ENCODE results near the gene IFNW1.
"Not testable (repeated sequence)": the region's sequence is repeated elsewhere in the genome, so short reads cannot be mapped to it uniquely, and the experiment has no call there.

IFNW1 gene

GRCh38 chr9:21171351-21171750, 29.7 kb upstream of the IFNW1 start:
- TF ChIP-seq, protein P1, sequence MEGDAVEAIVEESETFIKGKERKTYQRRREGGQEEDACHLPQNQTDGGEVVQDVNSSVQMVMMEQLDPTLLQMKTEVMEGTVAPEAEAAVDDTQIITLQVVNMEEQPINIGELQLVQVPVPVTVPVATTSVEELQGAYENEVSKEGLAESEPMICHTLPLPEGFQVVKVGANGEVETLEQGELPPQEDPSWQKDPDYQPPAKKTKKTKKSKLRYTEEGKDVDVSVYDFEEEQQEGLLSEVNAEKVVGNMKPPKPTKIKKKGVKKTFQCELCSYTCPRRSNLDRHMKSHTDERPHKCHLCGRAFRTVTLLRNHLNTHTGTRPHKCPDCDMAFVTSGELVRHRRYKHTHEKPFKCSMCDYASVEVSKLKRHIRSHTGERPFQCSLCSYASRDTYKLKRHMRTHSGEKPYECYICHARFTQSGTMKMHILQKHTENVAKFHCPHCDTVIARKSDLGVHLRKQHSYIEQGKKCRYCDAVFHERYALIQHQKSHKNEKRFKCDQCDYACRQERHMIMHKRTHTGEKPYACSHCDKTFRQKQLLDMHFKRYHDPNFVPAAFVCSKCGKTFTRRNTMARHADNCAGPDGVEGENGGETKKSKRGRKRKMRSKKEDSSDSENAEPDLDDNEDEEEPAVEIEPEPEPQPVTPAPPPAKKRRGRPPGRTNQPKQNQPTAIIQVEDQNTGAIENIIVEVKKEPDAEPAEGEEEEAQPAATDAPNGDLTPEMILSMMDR (IDR thresholded peaks at IDR 0.05), result no peak
- H3K27ac ChIP-seq, result no peak overlapping the region
- H3K36me3 ChIP-seq (ENCODE audit: control insufficient read depth, insufficient read depth, low read length), result no peaks in the 10 kb centered on the region
- no peak overlapping the region for H3K9ac ChIP-seq
- no peaks in the 10 kb centered on the region for H3K27me3 ChIP-seq (ENCODE audit: control insufficient read depth, insufficient read depth, low read length)
- no peaks in the 10 kb centered on the region for H3K4me1 ChIP-seq
- no peaks in the 10 kb centered on the region for H3K79me2 ChIP-seq
- no peak overlapping the region for H2AFZ ChIP-seq
- H3K4me3 ChIP-seq (ENCODE audit: low read depth, low read length), result no peak overlapping the region
- H3K4me2 ChIP-seq (ENCODE audit: low read length), result no peak overlapping the region
- H3K9me3 ChIP-seq (ENCODE audit: control insufficient read depth, low read length), result no peaks in the 10 kb centered on the region

DNA sequence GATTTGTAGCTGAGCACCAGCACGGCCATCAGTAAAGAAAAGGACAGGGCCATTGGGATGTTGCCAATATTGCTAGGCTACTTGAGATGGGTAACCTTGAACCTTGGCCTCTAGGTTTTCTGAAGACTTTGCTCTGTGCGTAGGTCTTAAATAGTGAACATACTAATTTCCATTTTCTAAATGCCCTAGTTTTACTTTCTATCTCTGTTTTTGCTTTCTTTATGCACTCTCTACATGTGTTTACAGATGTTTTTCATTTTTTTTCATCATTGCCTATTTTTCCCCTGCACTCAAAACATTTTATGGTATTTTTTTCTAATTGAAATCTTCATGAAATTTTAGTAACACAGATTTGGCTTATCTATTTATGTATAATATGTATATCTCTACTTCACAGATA, 24.9 kb upstream of the IFNW1 start, which contains the start of gene IFNA21:
Gene IFNA21 (minus strand): TSS at position 101 of the 400 bp plus-strand sequence. CDS start 48 bp downstream, at position 53.
- not testable (repeated sequence) for H3K27ac ChIP-seq; H3K9me3 ChIP-seq (ENCODE audit: control insufficient read depth, low read length); H3K36me3 ChIP-seq (ENCODE audit: control insufficient read depth, insufficient read depth, low read length); H3K4me3 ChIP-seq (ENCODE audit: low read depth, low read length); H3K9ac ChIP-seq; H2AFZ ChIP-seq; H3K4me1 ChIP-seq; H3K27me3 ChIP-seq (ENCODE audit: control insufficient read depth, insufficient read depth, low read length); H3K4me2 ChIP-seq (ENCODE audit: low read length); H3K79me2 ChIP-seq

DNA sequence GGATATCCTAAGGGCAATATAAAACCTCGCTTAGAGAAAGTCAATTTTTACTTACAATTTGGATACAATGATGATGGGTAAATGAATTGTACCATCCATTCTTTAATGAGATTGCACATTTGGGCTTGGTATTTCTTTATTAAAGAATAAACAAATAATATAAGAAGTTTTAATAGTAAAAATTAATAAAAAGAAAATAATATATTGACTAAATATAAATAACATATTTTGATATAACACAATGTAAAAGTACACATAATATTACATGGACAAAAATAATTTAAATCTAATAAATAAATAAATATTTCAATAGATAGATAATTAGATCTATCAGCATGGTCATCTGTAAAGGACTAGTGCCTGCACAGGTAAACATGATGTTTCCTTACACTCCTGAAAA, 23.9 kb upstream of the IFNW1 start:
- Histone ChIP-seq H3K9ac (no peak overlapping the region), H3K27ac (no peak overlapping the region), H3K36me3 (ENCODE audit: control insufficient read depth, insufficient read depth, low read length) (no peaks in the 10 kb centered on the region), H2AFZ (no peak overlapping the region), H3K4me2 (ENCODE audit: low read length) (no peak overlapping the region), H3K4me1 (no peaks in the 10 kb centered on the region), H3K9me3 (ENCODE audit: control insufficient read depth, low read length) (no peaks in the 10 kb centered on the region), H3K79me2 (no peaks in the 10 kb centered on the region), H3K27me3 (ENCODE audit: control insufficient read depth, insufficient read depth, low read length) (no peaks in the 10 kb centered on the region), H3K4me3 (ENCODE audit: low read depth, low read length) (no peak overlapping the region)
- TF ChIP-seq, protein P1 (IDR thresholded peaks at IDR 0.05), result no peak

DNA sequence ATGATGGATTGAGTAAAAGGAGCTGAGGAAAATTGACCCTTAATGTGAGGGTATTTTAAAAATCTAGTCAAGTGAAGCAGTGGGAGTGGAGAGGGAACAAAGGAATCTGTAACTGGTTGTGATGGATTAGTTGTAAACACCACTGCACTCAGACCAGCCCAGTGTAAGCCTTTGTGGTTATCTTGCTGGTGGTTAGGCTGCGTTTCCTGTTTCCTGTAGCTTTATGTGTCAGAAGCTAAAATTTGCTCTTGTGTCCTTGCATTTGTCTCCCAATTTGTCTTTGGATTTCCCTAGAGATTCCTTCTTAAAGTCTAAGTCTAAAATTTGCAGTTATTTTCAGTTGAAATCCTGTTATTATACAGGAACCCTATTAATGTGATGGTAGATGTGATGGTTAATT, 18.5 kb upstream of the IFNW1 start:
- Histone ChIP-seq H3K9ac (no peak overlapping the region), H2AFZ (no peak overlapping the region), H3K4me2 (ENCODE audit: low read length) (no peak overlapping the region), H3K27me3 (ENCODE audit: control insufficient read depth, insufficient read depth, low read length) (no peaks in the 10 kb centered on the region), H3K4me1 (no peaks in the 10 kb centered on the region), H3K36me3 (ENCODE audit: control insufficient read depth, insufficient read depth, low read length) (no peaks in the 10 kb centered on the region), H3K4me3 (ENCODE audit: low read depth, low read length) (no peak overlapping the region), H3K9me3 (ENCODE audit: control insufficient read depth, low read length) (no peaks in the 10 kb centered on the region), H3K79me2 (no peaks in the 10 kb centered on the region), H3K27ac (no peak overlapping the region)
- TF ChIP-seq, protein P1 (IDR thresholded peaks at IDR 0.05), result no peak

- no peaks in the 10 kb centered on the region for H3K27me3 ChIP-seq (ENCODE audit: control insufficient read depth, insufficient read depth, low read length)
- H3K4me3 ChIP-seq (ENCODE audit: low read depth, low read length), result no peak overlapping the region
- TF ChIP-seq, protein P1 (IDR thresholded peaks at IDR 0.05), result no peak
- no peaks in the 10 kb centered on the region for H3K36me3 ChIP-seq (ENCODE audit: control insufficient read depth, insufficient read depth, low read length)
- no peak overlapping the region for H3K4me2 ChIP-seq (ENCODE audit: low read length)
- no peaks in the 10 kb centered on the region for H3K4me1 ChIP-seq
- no peaks in the 10 kb centered on the region for H3K9me3 ChIP-seq (ENCODE audit: control insufficient read depth, low read length)
- no peak overlapping the region for H3K9ac ChIP-seq
- H3K27ac ChIP-seq, result no peak overlapping the region
- no peaks in the 10 kb centered on the region for H3K79me2 ChIP-seq
- no peak overlapping the region for H2AFZ ChIP-seq
These were observed 13.9 kb upstream of the IFNW1 start for GRCh38 chr9:21155501-21155900.
